ENCODE measurements around the gene THSD7B.

DNA sequence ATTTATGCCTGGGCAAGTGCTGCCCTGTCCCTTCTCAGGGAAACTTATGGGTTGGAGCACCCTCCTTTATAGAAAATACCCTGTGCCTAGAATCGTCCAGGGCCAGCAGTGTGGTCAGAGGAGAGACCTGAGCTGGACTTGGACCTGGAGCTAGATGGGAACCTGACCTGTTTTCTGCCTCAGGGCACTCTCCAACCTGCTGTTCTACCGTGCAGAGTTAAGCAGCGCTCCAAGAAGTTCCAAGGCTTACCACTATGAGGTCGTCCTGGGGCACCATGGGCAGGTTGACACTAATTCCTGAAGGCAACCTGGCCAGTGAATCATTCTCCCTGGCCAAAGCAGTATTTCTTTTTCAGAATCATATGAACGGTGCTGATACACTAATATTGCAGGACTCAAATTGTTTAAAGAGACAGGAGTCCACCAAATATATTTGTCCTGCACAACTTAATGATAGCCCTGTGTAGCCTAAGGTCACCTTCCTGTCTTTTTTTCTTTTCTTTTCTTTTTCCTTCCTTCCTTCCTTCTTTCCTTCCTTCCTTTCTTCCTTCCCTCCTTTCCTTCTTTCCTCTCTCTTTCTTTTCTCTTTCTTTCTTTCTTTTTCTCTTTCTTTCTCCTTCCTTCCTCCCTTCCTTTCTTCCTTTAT, 743.5 kb downstream of the THSD7B start:
- TF ChIP-seq, protein P1, sequence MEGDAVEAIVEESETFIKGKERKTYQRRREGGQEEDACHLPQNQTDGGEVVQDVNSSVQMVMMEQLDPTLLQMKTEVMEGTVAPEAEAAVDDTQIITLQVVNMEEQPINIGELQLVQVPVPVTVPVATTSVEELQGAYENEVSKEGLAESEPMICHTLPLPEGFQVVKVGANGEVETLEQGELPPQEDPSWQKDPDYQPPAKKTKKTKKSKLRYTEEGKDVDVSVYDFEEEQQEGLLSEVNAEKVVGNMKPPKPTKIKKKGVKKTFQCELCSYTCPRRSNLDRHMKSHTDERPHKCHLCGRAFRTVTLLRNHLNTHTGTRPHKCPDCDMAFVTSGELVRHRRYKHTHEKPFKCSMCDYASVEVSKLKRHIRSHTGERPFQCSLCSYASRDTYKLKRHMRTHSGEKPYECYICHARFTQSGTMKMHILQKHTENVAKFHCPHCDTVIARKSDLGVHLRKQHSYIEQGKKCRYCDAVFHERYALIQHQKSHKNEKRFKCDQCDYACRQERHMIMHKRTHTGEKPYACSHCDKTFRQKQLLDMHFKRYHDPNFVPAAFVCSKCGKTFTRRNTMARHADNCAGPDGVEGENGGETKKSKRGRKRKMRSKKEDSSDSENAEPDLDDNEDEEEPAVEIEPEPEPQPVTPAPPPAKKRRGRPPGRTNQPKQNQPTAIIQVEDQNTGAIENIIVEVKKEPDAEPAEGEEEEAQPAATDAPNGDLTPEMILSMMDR (IDR thresholded peaks at IDR 0.05): no peak
- no peak for TF ChIP-seq POLR2A (IDR thresholded peaks at IDR 0.05)
